Esophagus squamous epithelium (tissue), 5 donors: Measurements from ENCODE around the gene UBASH3A. TPM values are rescaled to one million over a fixed set of nuclear protein-coding genes. Genes with fewer than 3 reads are reported as not detected.

ENCODE experiments used
- DNase-seq: peaks from one replicate; lab custom pipeline; 2025; lab: John Stamatoyannopoulos, UW
- H3K27ac ChIP-seq, 4 donors: fragments of 200-600 bp; sonication (generic); one replicate each; pipeline ENCODE4 v1.5.1; 2016 to 2019; ENCODE audit warnings: mild to moderate bottlenecking in 1 of 4
- H3K27me3 ChIP-seq, 4 donors: fragments of 200-600 bp; sonication (generic); 1 replicate in 3 of 4; 2 replicates in 1 of 4; pipeline versions ENCODE4 v1.5.1 to v1.6.0; 2017 to 2021; ENCODE audit warnings: antibody characterized with exemption in 1 of 4
- H3K36me3 ChIP-seq, 3 donors: fragments of 200-600 bp; sonication (generic); one replicate each; pipeline ENCODE4 v1.5.1; 2016 to 2019
- H3K4me1 ChIP-seq, 3 donors: fragments of 200-600 bp; sonication (generic); one replicate each; pipeline ENCODE4 v1.5.1; 2017 to 2019
- H3K4me3 ChIP-seq, 4 donors: fragments of 200-600 bp; sonication (generic); 1 replicate in 3 of 4; 2 replicates in 1 of 4; pipeline ENCODE4 v1.5.1; 2016 to 2019; ENCODE audit warnings: mild to moderate bottlenecking in 2 of 4, moderate library complexity in 1 of 4
- H3K9me3 ChIP-seq, 3 donors: fragments of 200-600 bp; sonication (generic); one replicate each; pipeline ENCODE4 v1.5.1; 2016 to 2019
- POLR2A ChIP-seq, 4 donors: fragments of 450-650 bp; IDR thresholded peaks; one replicate each; pipeline ENCODE4 v1.6.1; 2017; ENCODE audit warnings: antibody characterized with exemption in 4 of 4, mild to moderate bottlenecking in 4 of 4, moderate library complexity in 3 of 4
- WGBS, 2 donors: methylation state at CpG; one replicate each; pipeline ENCODE4 v1.1.5; 2018; 5-methylcytosine and 5-hydroxymethylcytosine counted together
- intact Hi-C: fragments of 100-400 bp; cut with DNase I; formaldehyde crosslinking; loops from one replicate; pipeline ENCODE4 v1.15.0; 2022
- total RNA-seq, 4 donors: library from RNA; depleted of rRNA; stranded (reverse); fragments of >200 nt; gene quantifications; one replicate each; pipeline ENCODE4 v1.1.0, GENCODE V29; 2016
- TF ChIP-seq, protein P1 (sequence below), 6 experiments: fragments of 450-650 bp in 4 of 6; fragments of 200-600 bp in 2 of 6; sonication (generic) in 2 of 6; IDR thresholded peaks; one replicate each; pipeline ENCODE4 v1.5.1; 2016 to 2019; ENCODE audit warnings: antibody characterized with exemption in 6 of 6, mild to moderate bottlenecking in 4 of 6, moderate library complexity in 4 of 6
- donor health status: DM: yes; HTN: yes; CAD: no.

Gene UBASH3A
- total RNA-seq, 4 donors from 2014 or later: 0.57 to 1.9 (median 0.73) TPM

- H3K27me3 ChIP-seq: peaks cover 0 to 58% (median 0%) of the 10 kb centered on the region in 4 donors
- H3K9me3 ChIP-seq: no peaks in the 10 kb centered on the region
- no peak for TF ChIP-seq POLR2A (IDR thresholded peaks at IDR 0.05)
- TF ChIP-seq, protein P1, sequence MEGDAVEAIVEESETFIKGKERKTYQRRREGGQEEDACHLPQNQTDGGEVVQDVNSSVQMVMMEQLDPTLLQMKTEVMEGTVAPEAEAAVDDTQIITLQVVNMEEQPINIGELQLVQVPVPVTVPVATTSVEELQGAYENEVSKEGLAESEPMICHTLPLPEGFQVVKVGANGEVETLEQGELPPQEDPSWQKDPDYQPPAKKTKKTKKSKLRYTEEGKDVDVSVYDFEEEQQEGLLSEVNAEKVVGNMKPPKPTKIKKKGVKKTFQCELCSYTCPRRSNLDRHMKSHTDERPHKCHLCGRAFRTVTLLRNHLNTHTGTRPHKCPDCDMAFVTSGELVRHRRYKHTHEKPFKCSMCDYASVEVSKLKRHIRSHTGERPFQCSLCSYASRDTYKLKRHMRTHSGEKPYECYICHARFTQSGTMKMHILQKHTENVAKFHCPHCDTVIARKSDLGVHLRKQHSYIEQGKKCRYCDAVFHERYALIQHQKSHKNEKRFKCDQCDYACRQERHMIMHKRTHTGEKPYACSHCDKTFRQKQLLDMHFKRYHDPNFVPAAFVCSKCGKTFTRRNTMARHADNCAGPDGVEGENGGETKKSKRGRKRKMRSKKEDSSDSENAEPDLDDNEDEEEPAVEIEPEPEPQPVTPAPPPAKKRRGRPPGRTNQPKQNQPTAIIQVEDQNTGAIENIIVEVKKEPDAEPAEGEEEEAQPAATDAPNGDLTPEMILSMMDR (IDR thresholded peaks at IDR 0.05): no peak
- no peak overlapping the region for H3K27ac ChIP-seq
- no peaks in the 10 kb centered on the region for H3K36me3 ChIP-seq
- 83 to 95% methylated on average over 3 to 4 of the region's 5 CpGs for WGBS, 2 donors
- intact Hi-C loops: no loop called here
- H3K4me3 ChIP-seq: no peak overlapping the region
- no peak for DNase-seq
- no peaks in the 10 kb centered on the region for H3K4me1 ChIP-seq
These were observed 12.4 kb upstream of the UBASH3A start for GRCh38 chr21:42391297-42391696.

DNA sequence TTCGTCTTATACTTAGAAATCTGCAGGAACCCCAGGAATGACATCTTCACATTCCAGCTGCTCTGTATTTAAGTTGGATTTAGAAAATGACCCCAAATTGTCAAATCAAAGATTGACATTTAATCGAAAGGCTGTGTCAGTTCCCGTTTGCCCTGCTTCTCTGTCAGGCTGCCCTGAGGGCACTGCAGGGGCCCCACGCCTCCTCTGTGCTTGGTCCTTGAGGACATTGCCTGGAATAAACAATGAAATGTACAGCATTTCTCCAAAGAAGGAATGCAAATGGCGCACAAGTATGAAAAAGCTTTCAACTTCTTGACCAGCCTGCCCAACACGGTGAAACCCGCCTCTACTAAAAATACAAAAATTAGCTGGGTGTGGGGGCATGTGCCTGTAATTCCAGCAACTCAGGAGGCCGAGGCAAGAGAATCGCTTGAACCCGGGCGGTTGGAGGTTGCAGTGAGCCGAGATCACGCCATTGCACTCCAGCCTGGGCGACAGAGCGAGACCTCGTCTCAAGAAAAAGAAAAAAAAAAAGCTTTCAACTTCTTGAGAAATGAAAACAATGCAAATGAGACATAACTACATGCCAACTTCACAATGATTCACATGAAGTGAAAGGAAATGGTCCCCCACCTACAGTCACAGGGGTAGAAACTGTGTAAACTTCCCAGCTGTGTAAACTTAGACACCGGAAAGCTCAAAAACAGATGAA lies 10.8 kb upstream of the UBASH3A start:
- H3K27me3 ChIP-seq: peaks cover 0 to 53% (median 0%) of the 10 kb centered on the region in 4 donors
- TF ChIP-seq, protein P1 (IDR thresholded peaks at IDR 0.05): no peak
- TF ChIP-seq POLR2A (IDR thresholded peaks at IDR 0.05): no peak
- H3K4me3 ChIP-seq: no peak overlapping the region
- no peaks in the 10 kb centered on the region for H3K4me1 ChIP-seq
- no peak for DNase-seq
- 66 to 68% methylated on average over 17 of the region's 17 CpGs for WGBS, 2 donors
- no peaks in the 10 kb centered on the region for H3K36me3 ChIP-seq
- H3K27ac ChIP-seq: no peak overlapping the region
- intact Hi-C loops: no loop called here
- H3K9me3 ChIP-seq: no peaks in the 10 kb centered on the region

GRCh38 chr21:42393443-42393950 lies 10.2 kb upstream of the UBASH3A start:
- WGBS, 2 donors: 53 to 57% methylated on average over 8 of the region's 8 CpGs
- H3K36me3 ChIP-seq: no peaks in the 10 kb centered on the region
- no peak overlapping the region for H3K4me3 ChIP-seq
- intact Hi-C loops: no loop called here
- no peaks in the 10 kb centered on the region for H3K4me1 ChIP-seq
- H3K27ac ChIP-seq: no peak overlapping the region
- TF ChIP-seq, protein P1 (IDR thresholded peaks at IDR 0.05): no peak
- no peak for TF ChIP-seq POLR2A (IDR thresholded peaks at IDR 0.05)
- no peaks in the 10 kb centered on the region for H3K9me3 ChIP-seq
- no peak for DNase-seq
- peaks cover 0 to 49% (median 0%) of the 10 kb centered on the region in 4 donors for H3K27me3 ChIP-seq

- no peaks in the 10 kb centered on the region for H3K36me3 ChIP-seq
- H3K27me3 ChIP-seq: peaks cover 0 to 31% (median 0%) of the 10 kb centered on the region in 4 donors
- H3K27ac ChIP-seq: no peak overlapping the region
- no peak for TF ChIP-seq POLR2A (IDR thresholded peaks at IDR 0.05)
- TF ChIP-seq, protein P1 (IDR thresholded peaks at IDR 0.05): no peak
- no peaks in the 10 kb centered on the region for H3K4me1 ChIP-seq
- no peak for DNase-seq
- H3K9me3 ChIP-seq: no peaks in the 10 kb centered on the region
- WGBS, 2 donors: 88 to 90% methylated on average over 10 to 11 of the region's 11 CpGs
- H3K4me3 ChIP-seq: no peak overlapping the region
- intact Hi-C loops: no loop called here
These were observed 8.4 kb upstream of the UBASH3A start for GRCh38 chr21:42395302-42395701.

DNA sequence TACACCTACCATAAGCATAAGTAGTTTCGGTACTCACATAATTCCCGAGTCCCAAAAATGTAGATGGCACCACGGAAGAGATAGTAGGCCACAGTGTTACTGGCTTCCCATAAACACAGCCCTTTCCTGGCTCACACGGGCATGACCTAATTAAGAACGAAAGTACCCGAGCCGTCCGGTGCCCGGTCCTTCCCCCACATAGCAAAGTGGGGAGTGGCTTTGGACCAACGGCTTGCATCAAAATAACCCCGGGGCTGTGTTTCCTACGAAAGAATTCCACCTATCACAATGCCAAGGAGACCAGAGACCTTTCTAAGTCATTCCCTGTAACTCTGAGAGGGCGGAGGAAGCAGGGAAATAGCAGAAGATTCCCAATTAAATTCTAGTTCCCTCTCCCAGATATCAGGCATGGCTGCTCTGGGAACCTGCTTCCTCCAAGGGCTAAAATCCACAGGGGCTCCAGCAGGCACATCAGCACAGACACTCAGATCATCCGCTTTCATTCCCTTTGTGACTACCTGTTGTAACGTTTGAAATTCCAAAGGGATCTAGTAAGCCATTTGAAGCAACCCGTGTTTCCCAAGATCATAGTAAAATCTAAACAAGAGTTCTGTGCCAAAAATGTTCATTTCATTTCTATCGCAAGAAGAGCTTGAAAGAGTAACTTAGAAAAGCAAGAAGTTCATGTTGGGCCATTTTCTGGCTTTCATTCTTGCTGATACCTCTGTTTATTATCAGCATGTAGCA lies 7.6 kb upstream of the UBASH3A start, which contains the start of gene TMPRSS3:
Gene TMPRSS3 (minus strand): TSS at position 148 of the 747 bp plus-strand sequence. CDS start 635 bp downstream, outside the sequence.
- Histone ChIP-seq H3K4me1 (no peaks in the 10 kb centered on the region), H3K4me3 (no peak within 1 kb of the TSS), H3K27ac (no peak within 1 kb of the TSS), H3K36me3 (no peaks in the 10 kb centered on the region), H3K27me3 (peaks cover 0 to 24% (median 0%) of the 10 kb centered on the region in 4 donors), H3K9me3 (no peaks in the 10 kb centered on the region)
- intact Hi-C loops: no loop called here
- no peak for TF ChIP-seq POLR2A (IDR thresholded peaks at IDR 0.05)
- TF ChIP-seq, protein P1 (IDR thresholded peaks at IDR 0.05): no peak
- DNase-seq: no peak
- 46 to 62% methylated on average over 10 to 13 of the region's 17 CpGs for WGBS, 2 donors
